NCI-H1436 (cell line): Measurements from ENCODE around the gene IDH3G.
"Not testable (repeated sequence)": the region's sequence is repeated elsewhere in the genome, so short reads cannot be mapped to it uniquely, and the experiment has no call there.

Source experiments
- DNase-seq: peaks from one replicate; lab custom pipeline; 2025; lab: John Stamatoyannopoulos, UW

The IDH3G gene

GRCh38 chrX:153794018-153794896 lies at the start of gene IDH3G, which contains the start of gene SSR4:
Gene IDH3G, minus strand, starts transcription at chrX:153794375. Its CDS starts 49 bp downstream, at chrX:153794326.
Gene SSR4, plus strand, starts transcription at chrX:153794668. Its CDS starts 20 bp downstream, at chrX:153794688.
- peak; percentile 97 for DNase-seq

DNA sequence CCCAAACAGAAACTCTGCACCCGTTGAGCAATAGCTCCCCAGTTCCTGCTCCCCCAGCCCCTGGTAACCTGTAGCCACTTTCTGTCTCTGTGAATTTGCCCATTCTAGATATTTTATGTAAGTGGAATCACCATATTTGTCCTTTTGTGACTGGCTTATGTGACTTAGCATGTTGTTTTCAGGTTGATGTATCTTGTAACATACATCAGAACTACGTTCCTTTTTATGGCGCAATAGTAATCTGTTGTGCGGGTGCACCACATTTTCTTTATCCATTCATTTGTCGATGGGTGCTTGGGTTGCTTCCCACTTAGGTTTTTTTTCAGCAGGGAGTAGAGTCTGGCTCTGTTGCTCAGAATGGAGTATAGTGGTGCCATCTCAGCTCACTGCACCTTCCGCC lies 42.7 kb upstream of the IDH3G start:
- DNase-seq = no peak

GRCh38 chrX:153832728-153833127 lies 38.6 kb upstream of the IDH3G start:
- DNase-seq = no peak

DNA sequence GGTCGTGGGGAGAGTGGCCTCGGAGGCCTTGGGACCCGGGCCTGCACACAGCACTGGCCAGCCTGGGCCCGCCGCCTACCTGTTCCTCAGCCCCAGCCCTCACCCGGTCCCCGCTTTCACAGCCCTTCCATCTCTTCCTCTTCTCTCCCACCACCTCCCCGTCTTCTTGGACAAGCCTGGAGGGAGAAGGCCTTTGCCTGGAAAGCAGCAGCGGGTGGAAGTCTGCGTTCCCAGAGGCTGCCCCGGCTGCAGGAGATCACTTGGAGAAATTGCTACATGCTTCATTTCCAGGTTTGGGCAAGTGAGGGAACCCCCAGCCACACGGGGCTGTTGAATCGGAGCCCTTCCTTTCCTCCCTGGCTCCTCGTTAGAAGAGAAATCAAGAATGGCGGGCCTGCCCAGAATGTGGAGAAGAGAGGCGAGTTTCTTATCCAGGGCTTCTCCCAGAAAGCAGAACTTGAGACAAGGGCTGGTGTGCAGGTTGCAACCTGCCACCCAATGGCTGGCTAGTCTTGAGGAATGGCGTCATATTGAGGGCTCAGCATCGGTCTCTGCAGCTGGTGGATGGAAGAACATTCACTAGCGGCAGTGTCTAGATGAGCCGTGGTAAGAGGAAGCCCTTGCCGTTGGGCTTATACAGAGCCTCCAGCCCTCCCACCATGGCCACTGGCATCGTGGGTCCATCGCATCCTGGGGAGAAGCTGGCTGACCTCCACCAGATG lies 37.4 kb upstream of the IDH3G start:
- no peak for DNase-seq

DNA sequence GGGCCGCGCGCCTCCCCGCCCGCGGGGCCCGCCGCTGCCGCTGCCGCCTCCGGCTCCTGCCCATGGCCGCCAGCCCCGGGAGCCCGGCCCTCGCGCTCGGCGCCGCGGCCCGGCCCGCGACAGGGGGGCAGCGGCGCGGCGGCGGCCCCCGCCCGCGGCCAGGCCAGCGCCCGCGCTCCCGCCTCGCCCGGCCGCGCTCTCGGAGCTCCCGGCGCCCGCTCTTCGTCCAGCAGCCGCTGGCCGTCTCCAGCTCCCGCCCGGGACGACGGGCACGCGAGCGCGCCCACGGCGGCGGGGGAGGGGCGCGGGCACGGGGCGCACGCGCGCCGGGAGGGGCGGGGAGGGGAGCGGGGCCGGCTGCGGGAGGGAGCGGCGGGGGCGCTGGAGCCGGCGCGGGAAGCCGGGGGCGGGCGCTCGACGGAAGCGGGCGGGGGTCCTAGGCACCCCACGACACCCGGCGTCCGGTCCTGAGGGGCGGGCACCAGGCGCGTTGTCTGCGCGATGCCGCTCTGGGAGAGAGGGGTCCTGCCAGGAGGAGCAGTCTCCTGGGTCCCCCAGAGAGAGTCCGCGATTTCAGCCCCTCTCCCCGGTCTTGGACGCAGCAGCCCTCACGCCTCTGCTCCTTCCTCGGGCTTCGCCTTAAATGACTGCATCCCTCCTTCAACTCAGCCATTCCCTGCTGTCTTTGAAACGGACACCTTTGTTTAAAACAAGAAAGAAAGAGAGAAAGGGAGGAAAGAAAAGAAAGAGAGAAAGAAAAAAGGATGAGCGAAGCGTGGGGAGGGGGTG lies 36.7 kb upstream of the IDH3G start:
- DNase-seq = no peak

- DNase-seq = peak; percentile 30
Observed at GRCh38 chrX:153829799-153830639, 35.8 kb upstream of the IDH3G start, which contains the start of gene PDZD4. Gene PDZD4, minus strand, starts transcription at chrX:153830544. Its CDS starts 246 bp downstream, at chrX:153830298.

DNA sequence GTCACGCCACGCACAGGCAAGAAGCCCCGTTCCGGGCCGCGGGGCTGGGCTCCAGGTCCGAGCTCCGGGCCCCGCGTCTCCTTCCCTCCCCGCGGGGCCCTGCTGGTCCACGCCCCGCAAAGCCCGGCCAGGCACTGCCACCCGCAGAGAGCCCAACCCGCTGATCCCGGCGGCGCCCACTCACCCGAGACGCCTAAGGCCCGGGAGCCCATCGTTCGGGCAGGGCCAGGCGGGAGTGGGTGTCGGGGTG lies 35.3 kb upstream of the IDH3G start:
- no peak for DNase-seq

DNA sequence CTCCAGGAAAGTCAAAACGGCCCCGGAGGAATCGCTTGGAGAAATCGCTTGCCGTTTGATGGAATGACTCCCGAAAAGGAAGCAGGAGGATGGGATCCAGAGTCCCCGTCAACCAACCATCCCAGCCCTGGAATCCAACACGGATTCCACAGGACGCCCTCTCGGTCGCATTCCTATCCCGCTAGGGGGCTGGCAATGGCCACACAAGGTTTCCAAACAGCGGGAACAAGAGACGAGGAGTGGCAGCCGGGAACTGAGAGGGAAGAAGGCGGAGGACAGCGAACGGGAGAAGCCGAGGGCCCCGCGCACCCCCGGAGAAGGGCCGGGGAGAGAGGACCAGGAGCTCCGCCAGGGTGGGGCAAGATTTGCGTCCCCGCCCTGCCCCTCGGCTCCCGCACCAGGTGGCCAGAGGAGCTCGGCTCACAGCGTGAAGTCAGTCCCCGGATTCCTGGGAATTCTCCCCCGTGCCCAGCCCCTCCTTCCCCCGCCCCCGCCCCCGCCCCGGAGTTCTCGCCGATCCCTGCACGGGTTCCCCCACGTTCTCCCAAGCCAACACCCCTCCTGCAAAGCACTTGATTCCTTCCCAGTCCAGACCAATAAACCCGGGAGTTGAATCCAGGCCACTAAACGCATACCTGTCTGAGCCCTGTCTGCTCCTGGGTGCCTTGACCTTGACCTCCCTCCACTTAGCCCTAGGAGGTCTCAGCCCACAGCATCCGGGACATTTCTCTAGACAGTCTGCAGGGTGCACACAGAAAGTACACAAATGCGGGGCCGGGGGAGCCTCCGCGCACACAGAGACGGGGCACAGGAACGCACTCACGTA lies 34.8 kb upstream of the IDH3G start:
- DNase-seq = no peak

GRCh38 chrX:153828308-153828707 lies 34.1 kb upstream of the IDH3G start:
- no peak for DNase-seq

GRCh38 chrX:153827903-153828302 lies 33.7 kb upstream of the IDH3G start:
- no peak for DNase-seq

DNA sequence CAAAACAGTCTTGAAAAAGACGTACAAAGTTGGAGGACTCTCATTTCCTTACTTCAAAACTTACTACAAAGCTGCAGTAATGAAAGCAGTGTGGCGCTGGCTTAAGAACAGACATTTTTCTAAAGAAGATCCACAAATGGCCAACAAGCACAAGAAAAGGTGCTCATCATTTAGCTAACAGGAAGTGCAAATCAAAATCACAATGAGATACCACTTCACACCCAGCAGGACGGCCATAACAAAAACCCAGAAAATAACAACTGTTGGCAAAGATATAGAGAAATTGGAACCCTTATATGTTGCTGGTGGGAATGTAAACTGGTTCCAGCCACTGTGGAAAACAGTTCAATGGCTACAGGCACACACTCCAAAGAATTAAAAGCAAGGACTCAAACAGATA lies 32.8 kb upstream of the IDH3G start:
- no peak for DNase-seq

DNA sequence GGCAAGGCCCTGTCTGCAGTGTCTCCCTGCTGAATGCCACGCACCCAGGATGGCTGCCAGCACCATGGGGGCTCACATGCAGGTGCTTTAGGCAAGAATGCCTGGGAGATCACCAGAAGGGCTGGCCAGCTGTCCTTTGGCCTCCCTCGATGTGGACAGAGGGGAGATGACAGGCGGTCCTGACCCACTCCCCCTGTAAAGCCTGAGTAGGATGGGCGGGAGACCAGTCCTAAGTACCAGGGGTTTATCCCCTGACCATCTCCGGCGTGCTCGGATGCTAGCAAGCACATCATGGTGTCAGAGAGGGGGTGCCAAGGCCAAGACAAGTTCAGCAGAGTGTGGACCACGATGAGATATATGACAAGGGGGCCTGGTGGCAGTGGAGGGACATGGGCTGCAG lies 30.9 kb upstream of the IDH3G start:
- DNase-seq = no peak

DNA sequence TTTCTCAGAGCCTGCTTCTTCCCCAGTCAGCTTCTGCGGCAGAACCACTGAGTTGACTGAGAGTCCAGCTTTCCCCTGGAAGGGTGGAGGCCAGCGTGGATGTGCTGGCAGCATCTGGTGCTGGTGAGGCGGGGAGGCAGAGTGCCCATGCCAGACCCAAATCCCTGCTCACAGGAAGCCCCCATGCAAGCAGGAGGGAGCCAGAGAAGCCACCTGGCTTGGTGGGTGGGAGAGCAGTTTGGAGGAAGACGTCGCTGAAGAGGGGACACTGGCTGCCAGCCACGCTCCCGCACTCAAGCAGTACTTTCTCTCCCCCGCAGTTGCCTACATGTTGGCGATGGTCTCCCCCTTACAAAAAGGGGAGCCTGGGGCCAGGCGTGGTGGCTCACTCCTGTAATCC lies 30.2 kb upstream of the IDH3G start:
- DNase-seq = no peak

DNA sequence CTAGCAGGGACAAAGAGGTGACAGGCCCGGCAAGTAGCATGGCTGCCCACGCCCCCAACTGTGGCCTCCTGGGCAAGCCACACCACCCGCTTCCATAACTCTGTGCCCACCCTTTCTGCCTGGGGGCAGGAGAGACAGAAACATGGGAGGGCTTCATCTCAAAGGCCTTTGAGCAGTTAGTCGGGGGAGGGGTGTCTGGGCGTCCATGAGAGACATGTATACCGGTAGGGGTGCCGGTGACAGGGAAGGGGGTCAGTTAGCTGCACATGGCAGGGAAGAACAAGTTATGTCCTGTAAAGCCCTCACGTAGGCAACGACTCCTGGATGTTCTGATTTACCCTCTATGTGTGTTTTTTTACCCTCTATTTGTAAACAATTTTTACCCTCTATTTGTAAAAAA lies 26.9 kb upstream of the IDH3G start:
- no peak for DNase-seq

- no peak for DNase-seq
Observed at GRCh38 chrX:153820601-153821000, 26.4 kb upstream of the IDH3G start.

- DNase-seq = no peak
Observed at GRCh38 chrX:153819384-153820040, 25.3 kb upstream of the IDH3G start.

- DNase-seq = peak; percentile 68
Observed at GRCh38 chrX:153818571-153819383, 24.6 kb upstream of the IDH3G start.

- DNase-seq = not testable (repeated sequence)
Observed at GRCh38 chrX:153818064-153818463, 23.9 kb upstream of the IDH3G start.
